ENCODE measurements around the gene P2RX1.

P2RX1 gene

DNA sequence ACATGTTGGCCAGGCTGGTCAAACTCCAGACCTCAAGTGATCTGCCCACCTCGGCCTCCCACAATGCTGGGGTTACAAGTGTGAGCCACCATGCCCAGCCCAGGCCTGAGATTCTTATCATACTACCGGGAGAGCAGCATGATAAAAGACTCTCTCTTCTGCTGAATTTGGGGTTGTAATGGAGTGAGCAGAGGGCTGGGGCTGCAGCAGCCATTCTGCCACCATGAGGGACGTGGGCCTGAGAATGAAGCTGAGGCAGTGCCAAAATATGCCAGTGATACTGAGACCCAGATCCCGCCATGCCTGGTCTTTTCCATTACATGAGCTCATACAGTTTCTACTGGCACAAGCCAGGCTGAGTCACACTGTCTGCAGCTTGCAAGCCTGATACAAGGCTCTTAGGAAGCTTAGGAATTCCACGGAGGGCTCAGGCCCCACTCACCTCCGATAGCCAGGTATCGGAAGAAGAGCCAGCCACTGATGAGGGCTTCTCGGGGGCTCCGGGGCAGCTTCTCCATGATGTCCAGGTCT lies 19.6 kb upstream of the P2RX1 start:
- Histone ChIP-seq H3K9ac (ENCODE audit: low read length) (no peak overlapping the region), H3K27me3 (ENCODE audit: control insufficient read depth, insufficient read depth, low read length) (no peaks in the 10 kb centered on the region), H3K4me1 (ENCODE audit: control insufficient read depth, insufficient read depth, low read length) (no peaks in the 10 kb centered on the region), H3K36me3 (ENCODE audit: control insufficient read depth, insufficient read depth, low read length) (peaks cover 15% of the 10 kb centered on the region), H3K4me3 (ENCODE audit: low read depth, low read length) (no peak overlapping the region), H3K9me3 (ENCODE audit: control insufficient read depth, insufficient read depth, low read depth, low read length) (no peaks in the 10 kb centered on the region), H3K27ac (ENCODE audit: low read depth, low read length) (no peak overlapping the region)

- H3K27ac ChIP-seq (ENCODE audit: low read depth, low read length) = no peak overlapping the region
- no peaks in the 10 kb centered on the region for H3K9me3 ChIP-seq (ENCODE audit: control insufficient read depth, insufficient read depth, low read depth, low read length)
- H3K27me3 ChIP-seq (ENCODE audit: control insufficient read depth, insufficient read depth, low read length) = no peaks in the 10 kb centered on the region
- H3K4me3 ChIP-seq (ENCODE audit: low read depth, low read length) = no peak overlapping the region
- H3K4me1 ChIP-seq (ENCODE audit: control insufficient read depth, insufficient read depth, low read length) = no peaks in the 10 kb centered on the region
- H3K36me3 ChIP-seq (ENCODE audit: control insufficient read depth, insufficient read depth, low read length) = peaks cover 14% of the 10 kb centered on the region
- H3K9ac ChIP-seq (ENCODE audit: low read length) = no peak overlapping the region
Observed at GRCh38 chr17:3935140-3935542, 18.9 kb upstream of the P2RX1 start.

DNA sequence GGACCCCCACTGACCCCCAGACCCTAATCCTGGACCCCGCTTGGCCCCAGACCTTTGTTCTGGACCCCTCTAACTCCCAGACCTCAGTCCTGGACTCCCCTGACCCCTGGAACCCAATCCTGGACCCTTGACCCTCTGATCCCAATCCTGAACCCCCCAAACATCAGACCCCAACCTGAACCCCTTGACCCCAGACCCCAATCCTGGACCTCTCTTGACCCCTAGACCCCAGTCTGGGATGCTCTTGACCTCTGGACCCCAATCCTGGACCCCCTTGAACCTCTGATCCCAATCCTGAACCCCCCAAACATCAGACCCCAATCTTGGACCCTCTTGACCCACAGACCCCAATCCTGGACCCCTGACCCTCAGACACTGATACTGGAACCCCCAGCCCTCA lies 13.5 kb upstream of the P2RX1 start:
- peaks cover 14% of the 10 kb centered on the region; the same call in 1 of the 2 replicates for H3K4me1 ChIP-seq (ENCODE audit: control insufficient read depth, insufficient read depth, low read length)
- no peaks in the 10 kb centered on the region for H3K9me3 ChIP-seq (ENCODE audit: control insufficient read depth, insufficient read depth, low read depth, low read length)
- no peak overlapping the region for H3K9ac ChIP-seq (ENCODE audit: low read length)
- no peaks in the 10 kb centered on the region for H3K27me3 ChIP-seq (ENCODE audit: control insufficient read depth, insufficient read depth, low read length)
- 0 out of 2 replicates have a peak, but pooled peaks cover 3% of the 10 kb centered on the region for H3K36me3 ChIP-seq (ENCODE audit: control insufficient read depth, insufficient read depth, low read length)
- no peak overlapping the region for H3K27ac ChIP-seq (ENCODE audit: low read depth, low read length)
- no peak overlapping the region for H3K4me3 ChIP-seq (ENCODE audit: low read depth, low read length)

DNA sequence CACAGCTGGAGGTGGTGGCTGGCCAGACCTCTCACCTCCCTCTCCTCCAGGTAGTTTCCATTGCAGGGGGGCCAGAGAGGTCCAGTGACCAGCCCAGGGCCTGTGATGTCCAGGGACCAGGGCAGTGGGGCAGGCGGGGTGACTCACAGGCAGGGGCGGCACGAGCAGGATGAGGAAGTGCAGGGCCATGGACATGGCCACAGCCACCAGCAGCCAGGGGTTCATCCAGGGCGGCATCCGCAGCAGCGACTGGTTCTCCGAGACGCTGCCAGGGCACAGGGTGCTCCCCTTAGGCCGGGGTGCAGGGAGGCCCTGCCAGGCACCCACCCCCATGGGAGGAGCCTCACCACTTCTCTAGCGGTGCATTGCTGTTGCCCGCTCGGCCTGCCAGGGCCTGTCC lies 12.9 kb upstream of the P2RX1 start:
- H3K9ac ChIP-seq (ENCODE audit: low read length) = peak overlapping the region; percentile 15
- 0 out of 2 replicates have a peak, but pooled peaks cover 3% of the 10 kb centered on the region for H3K36me3 ChIP-seq (ENCODE audit: control insufficient read depth, insufficient read depth, low read length)

GRCh38 chr17:3928406-3928805 lies 12.1 kb upstream of the P2RX1 start:
- Histone ChIP-seq H3K36me3 (ENCODE audit: control insufficient read depth, insufficient read depth, low read length) (0 out of 2 replicates have a peak, but pooled peaks cover 3% of the 10 kb centered on the region), H3K9ac (ENCODE audit: low read length) (no peak overlapping the region)

More for the DNA sequence above, 12.9 kb upstream of the P2RX1 start:
- no peak overlapping the region for H3K27ac ChIP-seq (ENCODE audit: low read depth, low read length)
- peaks cover 14% of the 10 kb centered on the region; the same call in 1 of the 2 replicates for H3K4me1 ChIP-seq (ENCODE audit: control insufficient read depth, insufficient read depth, low read length)
- H3K4me3 ChIP-seq (ENCODE audit: low read depth, low read length) = no peak overlapping the region
- no peaks in the 10 kb centered on the region for H3K9me3 ChIP-seq (ENCODE audit: control insufficient read depth, insufficient read depth, low read depth, low read length)
- H3K27me3 ChIP-seq (ENCODE audit: control insufficient read depth, insufficient read depth, low read length) = no peaks in the 10 kb centered on the region

GRCh38 chr17:3927628-3928340 lies 11.5 kb upstream of the P2RX1 start:
- H3K4me3 ChIP-seq (ENCODE audit: low read depth, low read length) = no peak overlapping the region
- peaks cover 14% of the 10 kb centered on the region; the same call in 1 of the 2 replicates for H3K4me1 ChIP-seq (ENCODE audit: control insufficient read depth, insufficient read depth, low read length)
- no peaks in the 10 kb centered on the region for H3K9me3 ChIP-seq (ENCODE audit: control insufficient read depth, insufficient read depth, low read depth, low read length)
- H3K27me3 ChIP-seq (ENCODE audit: control insufficient read depth, insufficient read depth, low read length) = no peaks in the 10 kb centered on the region
- H3K9ac ChIP-seq (ENCODE audit: low read length) = no peak overlapping the region
- no peak overlapping the region for H3K27ac ChIP-seq (ENCODE audit: low read depth, low read length)
- 0 out of 2 replicates have a peak, but pooled peaks cover 3% of the 10 kb centered on the region for H3K36me3 ChIP-seq (ENCODE audit: control insufficient read depth, insufficient read depth, low read length)

More at GRCh38 chr17:3928406-3928805, 12.1 kb upstream of the P2RX1 start:
- H3K27ac ChIP-seq (ENCODE audit: low read depth, low read length) = no peak overlapping the region
- H3K4me1 ChIP-seq (ENCODE audit: control insufficient read depth, insufficient read depth, low read length) = peaks cover 14% of the 10 kb centered on the region; the same call in 1 of the 2 replicates
- no peaks in the 10 kb centered on the region for H3K27me3 ChIP-seq (ENCODE audit: control insufficient read depth, insufficient read depth, low read length)
- no peak overlapping the region for H3K4me3 ChIP-seq (ENCODE audit: low read depth, low read length)
- no peaks in the 10 kb centered on the region for H3K9me3 ChIP-seq (ENCODE audit: control insufficient read depth, insufficient read depth, low read depth, low read length)

DNA sequence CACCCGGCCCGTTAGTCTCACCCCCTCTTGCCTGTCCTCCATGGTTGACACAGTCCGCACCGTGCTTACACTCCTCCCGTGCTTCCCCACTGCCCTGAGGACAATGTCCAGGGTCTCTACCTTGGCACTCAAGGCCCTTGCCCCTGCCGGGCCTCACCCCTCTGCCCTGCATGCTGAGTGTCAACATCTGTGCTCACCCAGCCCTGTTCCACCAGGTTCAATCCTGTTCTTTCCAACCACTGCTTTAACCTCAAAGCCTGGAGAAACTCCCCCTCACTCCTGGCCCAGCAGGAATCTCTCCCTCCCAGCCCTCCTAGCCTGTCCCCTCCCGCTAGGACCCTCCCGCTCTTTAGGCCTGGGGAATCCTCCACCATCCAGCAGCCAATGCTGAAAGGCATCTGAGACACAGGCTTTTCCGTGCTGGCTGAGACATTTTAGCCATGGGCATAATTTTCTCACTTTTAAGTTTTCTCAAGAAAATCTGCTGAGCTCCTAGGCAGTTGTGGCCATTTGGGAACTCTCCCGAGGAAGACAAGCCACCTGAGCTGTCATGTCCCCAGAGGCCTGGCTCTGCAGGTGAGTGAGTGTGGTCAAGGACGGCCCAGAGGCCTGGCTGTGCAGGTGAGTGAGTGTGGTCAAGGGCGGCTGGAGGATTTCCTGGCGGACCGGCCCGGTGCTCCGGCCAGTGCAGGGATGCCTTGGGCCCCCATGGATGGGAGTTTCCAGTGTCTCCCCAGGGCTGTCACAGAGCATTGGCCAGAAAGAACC lies 10.8 kb upstream of the P2RX1 start:
- Histone ChIP-seq H3K9ac (ENCODE audit: low read length) (no peak overlapping the region), H3K27me3 (ENCODE audit: control insufficient read depth, insufficient read depth, low read length) (no peaks in the 10 kb centered on the region), H3K36me3 (ENCODE audit: control insufficient read depth, insufficient read depth, low read length) (0 out of 2 replicates have a peak, but pooled peaks cover 3% of the 10 kb centered on the region), H3K27ac (ENCODE audit: low read depth, low read length) (no peak overlapping the region), H3K9me3 (ENCODE audit: control insufficient read depth, insufficient read depth, low read depth, low read length) (no peaks in the 10 kb centered on the region), H3K4me3 (ENCODE audit: low read depth, low read length) (no peak overlapping the region), H3K4me1 (ENCODE audit: control insufficient read depth, insufficient read depth, low read length) (peaks cover 14% of the 10 kb centered on the region; the same call in 1 of the 2 replicates)

- 0 out of 2 replicates have a peak, but pooled peaks cover 3% of the 10 kb centered on the region for H3K36me3 ChIP-seq (ENCODE audit: control insufficient read depth, insufficient read depth, low read length)
Observed at GRCh38 chr17:3925684-3926485, 9.6 kb upstream of the P2RX1 start.

DNA sequence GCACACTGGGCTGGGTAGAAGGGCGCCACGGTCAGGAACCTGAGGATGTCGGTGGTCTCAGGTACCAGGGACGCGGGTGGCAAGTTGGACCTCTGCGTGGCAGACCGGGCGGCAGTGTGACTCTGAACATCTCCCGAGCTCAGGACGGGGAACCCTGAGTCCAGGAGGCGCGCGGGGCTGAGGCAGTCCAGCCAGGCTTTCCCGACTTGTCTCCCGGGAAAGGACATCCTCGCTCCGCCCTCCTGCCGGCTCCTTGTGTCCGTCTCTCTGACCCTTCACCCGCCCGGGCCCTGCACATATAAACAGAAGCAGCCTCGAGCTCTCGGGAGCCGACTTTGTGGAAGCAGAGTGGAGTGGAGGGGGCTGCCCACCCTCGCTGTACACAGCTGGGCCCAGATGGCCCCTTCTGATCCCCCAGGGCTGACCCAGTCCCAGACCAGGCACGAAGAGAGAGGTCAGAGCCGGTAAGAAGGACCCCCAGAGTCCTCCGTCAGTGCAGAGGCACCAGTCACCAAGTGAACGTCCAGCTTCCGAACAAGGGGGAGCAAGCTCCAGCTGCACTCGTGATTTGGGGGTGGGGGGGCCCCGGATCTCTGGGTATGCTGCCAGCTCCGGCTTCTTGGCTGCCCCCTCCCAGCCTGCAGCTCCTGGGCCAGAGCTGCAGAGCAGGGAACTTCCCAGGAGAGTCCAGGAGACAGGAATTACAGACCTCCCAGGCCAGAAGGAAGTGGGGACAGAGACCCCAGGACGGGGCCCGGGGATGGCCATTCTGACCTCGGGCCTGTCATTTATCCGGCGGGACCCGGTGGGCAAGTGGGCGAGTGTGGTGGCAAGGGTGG lies 8.5 kb upstream of the P2RX1 start:
- H3K36me3 ChIP-seq (ENCODE audit: control insufficient read depth, insufficient read depth, low read length) = 0 out of 2 replicates have a peak, but pooled peaks cover 3% of the 10 kb centered on the region
- H3K27ac ChIP-seq (ENCODE audit: low read depth, low read length) = no peak overlapping the region
- peaks cover 14% of the 10 kb centered on the region; the same call in 1 of the 2 replicates for H3K4me1 ChIP-seq (ENCODE audit: control insufficient read depth, insufficient read depth, low read length)

More at GRCh38 chr17:3925684-3926485, 9.6 kb upstream of the P2RX1 start:
- Histone ChIP-seq H3K9me3 (ENCODE audit: control insufficient read depth, insufficient read depth, low read depth, low read length) (no peaks in the 10 kb centered on the region), H3K27ac (ENCODE audit: low read depth, low read length) (no peak overlapping the region), H3K27me3 (ENCODE audit: control insufficient read depth, insufficient read depth, low read length) (no peaks in the 10 kb centered on the region), H3K4me1 (ENCODE audit: control insufficient read depth, insufficient read depth, low read length) (peaks cover 14% of the 10 kb centered on the region; the same call in 1 of the 2 replicates), H3K4me3 (ENCODE audit: low read depth, low read length) (no peak overlapping the region), H3K9ac (ENCODE audit: low read length) (no peak overlapping the region)

More for the DNA sequence above, 8.5 kb upstream of the P2RX1 start:
- Histone ChIP-seq H3K27me3 (ENCODE audit: control insufficient read depth, insufficient read depth, low read length) (no peaks in the 10 kb centered on the region), H3K9me3 (ENCODE audit: control insufficient read depth, insufficient read depth, low read depth, low read length) (no peaks in the 10 kb centered on the region), H3K9ac (ENCODE audit: low read length) (no peak overlapping the region), H3K4me3 (ENCODE audit: low read depth, low read length) (no peak overlapping the region)

Data from HUES6 (cell line).